ENCODE data around the gene CNGA2.

The CNGA2 gene

GRCh38 chrX:151752847-151753246 is 18.3 kb downstream of the CNGA2 start:
- Mint-ChIP-seq H3K9me3 (no peaks in the 10 kb centered on the region), H3K27ac (no peak overlapping the region), H3K36me3 (ENCODE audit: low read depth) (no peaks in the 10 kb centered on the region), H3K27me3 (ENCODE audit: low read depth) (no peaks in the 10 kb centered on the region), H3K4me1 (ENCODE audit: low read depth) (no peaks in the 10 kb centered on the region), H3K4me3 (no peak overlapping the region)

DNA sequence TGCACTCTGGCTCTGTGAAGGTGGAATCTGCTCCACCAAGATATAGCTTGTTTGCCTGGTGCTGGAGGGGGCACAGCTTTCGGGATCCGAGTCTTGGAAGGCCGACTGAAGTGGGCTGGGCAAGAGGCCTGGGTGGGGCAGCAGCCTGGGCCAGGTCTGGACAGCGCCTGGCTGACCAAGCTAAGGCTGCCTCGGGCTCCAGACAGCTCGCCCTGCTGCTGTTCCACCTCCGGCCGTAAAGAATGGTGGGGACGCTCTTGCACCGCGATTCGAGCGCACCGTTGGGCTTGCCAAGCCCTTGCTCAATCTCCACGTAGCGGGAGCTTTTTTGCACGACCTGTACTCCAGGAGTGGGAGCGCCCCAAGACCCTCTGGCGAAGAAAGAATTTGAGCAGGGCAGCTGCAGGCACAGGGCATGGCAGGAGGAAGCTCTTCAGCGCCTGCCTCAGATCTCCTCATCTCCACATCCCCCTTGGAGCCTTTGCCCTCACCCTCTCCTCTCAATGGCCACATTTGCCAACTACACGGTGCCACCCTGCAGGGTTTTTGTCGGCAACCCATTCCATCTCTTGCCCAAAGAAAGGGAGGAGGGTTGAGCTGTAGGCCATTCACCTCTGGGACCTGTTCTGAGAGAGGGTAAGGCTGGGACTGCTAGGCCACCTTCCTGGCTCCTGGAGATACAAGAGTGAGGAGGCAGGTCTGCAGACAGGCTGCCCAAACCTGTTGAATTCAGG is 18.9 kb downstream of the CNGA2 start:
- no peak overlapping the region for H3K27ac Mint-ChIP-seq
- H3K4me3 Mint-ChIP-seq, result no peak overlapping the region
- H3K4me1 Mint-ChIP-seq (ENCODE audit: low read depth), result no peaks in the 10 kb centered on the region
- no peaks in the 10 kb centered on the region for H3K9me3 Mint-ChIP-seq
- no peaks in the 10 kb centered on the region for H3K27me3 Mint-ChIP-seq (ENCODE audit: low read depth)
- H3K36me3 Mint-ChIP-seq (ENCODE audit: low read depth), result no peaks in the 10 kb centered on the region

GRCh38 chrX:151754047-151754429 is 19.5 kb downstream of the CNGA2 start:
- Mint-ChIP-seq H3K36me3 (ENCODE audit: low read depth) (no peaks in the 10 kb centered on the region), H3K4me3 (no peak overlapping the region), H3K9me3 (no peaks in the 10 kb centered on the region), H3K27ac (no peak overlapping the region), H3K27me3 (ENCODE audit: low read depth) (no peaks in the 10 kb centered on the region), H3K4me1 (ENCODE audit: low read depth) (no peaks in the 10 kb centered on the region)

DNA sequence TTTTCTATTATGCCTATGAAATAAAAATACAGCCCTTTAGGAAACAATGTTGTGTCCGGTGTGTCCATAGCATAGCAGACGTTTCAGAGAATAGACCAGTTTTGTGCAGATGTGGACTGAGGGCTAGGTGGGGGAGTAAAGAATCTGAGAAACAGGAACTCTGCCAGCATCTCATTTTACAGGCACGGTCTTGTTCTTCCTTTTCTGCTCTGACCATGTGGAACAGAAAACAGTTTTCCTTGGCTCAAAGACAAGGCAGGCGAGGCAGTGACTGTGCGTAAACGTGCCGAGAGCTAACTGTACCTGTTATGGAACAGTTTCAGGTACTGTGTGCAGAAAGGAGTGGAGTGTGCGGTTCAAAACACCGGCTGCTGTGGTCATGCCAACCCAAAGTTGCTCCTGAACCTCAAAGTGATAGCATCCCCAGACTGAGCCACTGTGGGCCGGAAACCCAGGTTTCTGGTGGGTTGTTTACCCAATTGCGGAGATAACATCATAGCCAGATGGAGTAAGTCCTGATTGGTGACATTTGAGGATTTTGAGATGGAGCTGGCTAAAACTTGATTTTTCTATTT is 20.2 kb downstream of the CNGA2 start:
- Mint-ChIP-seq H3K4me1 (ENCODE audit: low read depth) (no peaks in the 10 kb centered on the region), H3K27me3 (ENCODE audit: low read depth) (no peaks in the 10 kb centered on the region), H3K9me3 (no peaks in the 10 kb centered on the region), H3K36me3 (ENCODE audit: low read depth) (no peaks in the 10 kb centered on the region), H3K4me3 (no peak overlapping the region), H3K27ac (no peak overlapping the region)

- Mint-ChIP-seq H3K36me3 (ENCODE audit: low read depth) (no peaks in the 10 kb centered on the region), H3K27ac (no peak overlapping the region), H3K4me1 (ENCODE audit: low read depth) (no peaks in the 10 kb centered on the region), H3K27me3 (ENCODE audit: low read depth) (no peaks in the 10 kb centered on the region), H3K9me3 (no peaks in the 10 kb centered on the region), H3K4me3 (no peak overlapping the region)
Measured at GRCh38 chrX:151759041-151759708, 24.6 kb downstream of the CNGA2 start.

DNA sequence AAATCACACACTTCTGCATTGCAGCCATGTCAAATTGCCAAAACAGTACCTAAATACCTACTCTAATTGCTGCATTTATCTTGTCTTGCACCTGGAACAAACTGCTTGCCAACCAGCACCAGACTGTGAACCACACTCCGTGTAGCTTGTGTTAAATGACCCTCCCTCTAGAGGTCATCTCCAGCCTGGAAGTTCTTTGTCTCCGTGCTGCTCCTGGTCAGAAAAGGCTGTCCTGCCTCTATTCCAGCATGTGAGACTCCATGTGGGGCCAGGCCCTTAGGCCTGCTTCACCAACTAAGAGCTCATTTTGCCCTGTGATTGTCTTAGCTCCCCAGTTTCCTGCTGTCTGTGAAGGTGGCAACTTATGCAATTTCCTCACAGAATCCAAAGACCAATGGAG is 28.3 kb downstream of the CNGA2 start:
- Mint-ChIP-seq H3K4me1 (ENCODE audit: low read depth) (no peaks in the 10 kb centered on the region), H3K36me3 (ENCODE audit: low read depth) (no peaks in the 10 kb centered on the region), H3K9me3 (no peaks in the 10 kb centered on the region), H3K27me3 (ENCODE audit: low read depth) (no peaks in the 10 kb centered on the region), H3K4me3 (no peak overlapping the region), H3K27ac (no peak overlapping the region)

GRCh38 chrX:151763711-151764110 is 29.2 kb downstream of the CNGA2 start:
- H3K4me1 Mint-ChIP-seq (ENCODE audit: low read depth), result no peaks in the 10 kb centered on the region
- H3K9me3 Mint-ChIP-seq, result no peaks in the 10 kb centered on the region
- no peaks in the 10 kb centered on the region for H3K27me3 Mint-ChIP-seq (ENCODE audit: low read depth)
- no peak overlapping the region for H3K4me3 Mint-ChIP-seq
- no peak overlapping the region for H3K27ac Mint-ChIP-seq
- no peaks in the 10 kb centered on the region for H3K36me3 Mint-ChIP-seq (ENCODE audit: low read depth)

DNA sequence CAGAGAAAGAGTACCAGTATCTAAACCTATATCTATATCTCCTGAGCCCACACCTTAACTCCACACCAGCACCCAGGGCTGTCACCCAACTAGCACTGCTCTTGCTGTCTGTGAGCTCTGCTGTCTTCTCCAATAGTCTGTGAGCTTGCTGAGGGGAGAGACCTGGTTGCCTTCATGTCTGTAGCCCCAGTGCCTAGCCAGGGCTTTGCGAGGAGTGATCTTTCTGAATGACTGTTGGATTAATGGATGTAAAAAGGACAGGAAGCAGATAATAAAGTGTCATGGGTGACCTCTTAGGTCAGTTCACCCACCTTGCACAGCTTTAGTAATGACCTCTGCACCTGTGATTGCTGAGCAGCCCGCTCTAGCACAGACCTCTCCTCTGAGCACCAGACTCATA is 30.5 kb downstream of the CNGA2 start:
- no peak overlapping the region for H3K4me3 Mint-ChIP-seq
- H3K4me1 Mint-ChIP-seq (ENCODE audit: low read depth), result no peaks in the 10 kb centered on the region
- no peaks in the 10 kb centered on the region for H3K9me3 Mint-ChIP-seq
- H3K27ac Mint-ChIP-seq, result no peak overlapping the region
- H3K36me3 Mint-ChIP-seq (ENCODE audit: low read depth), result no peaks in the 10 kb centered on the region
- no peaks in the 10 kb centered on the region for H3K27me3 Mint-ChIP-seq (ENCODE audit: low read depth)

- Mint-ChIP-seq H3K9me3 (no peaks in the 10 kb centered on the region), H3K36me3 (ENCODE audit: low read depth) (no peaks in the 10 kb centered on the region), H3K27me3 (ENCODE audit: low read depth) (no peaks in the 10 kb centered on the region), H3K4me3 (no peak overlapping the region), H3K27ac (no peak overlapping the region), H3K4me1 (ENCODE audit: low read depth) (no peaks in the 10 kb centered on the region)
Measured at GRCh38 chrX:151771726-151772125, 37.2 kb downstream of the CNGA2 start.

GRCh38 chrX:151773434-151773833 is 38.9 kb downstream of the CNGA2 start:
- Mint-ChIP-seq H3K4me1 (ENCODE audit: low read depth) (no peaks in the 10 kb centered on the region), H3K27me3 (ENCODE audit: low read depth) (no peaks in the 10 kb centered on the region), H3K36me3 (ENCODE audit: low read depth) (no peaks in the 10 kb centered on the region), H3K4me3 (no peak overlapping the region), H3K27ac (no peak overlapping the region), H3K9me3 (no peaks in the 10 kb centered on the region)

DNA sequence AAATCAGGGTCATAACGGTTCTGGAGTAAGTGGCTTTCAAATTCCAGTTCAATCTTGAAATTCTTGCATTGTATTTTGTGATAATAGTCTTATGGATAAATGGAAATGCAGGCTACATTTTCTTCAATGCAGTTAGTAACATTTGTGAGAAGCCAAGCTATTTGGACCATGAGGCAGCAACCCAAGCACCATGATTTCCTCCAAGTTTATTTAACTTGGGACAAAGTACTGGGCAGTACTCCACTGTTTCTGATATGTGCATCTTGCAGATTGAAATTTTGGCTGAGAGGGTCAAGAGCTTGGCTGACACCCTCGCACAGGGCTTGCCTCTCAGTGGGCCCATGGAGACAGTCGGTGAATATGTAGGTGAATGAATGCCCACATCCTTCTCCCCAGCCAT is 39.9 kb downstream of the CNGA2 start:
- Mint-ChIP-seq H3K27ac (no peak overlapping the region), H3K4me1 (ENCODE audit: low read depth) (no peaks in the 10 kb centered on the region), H3K4me3 (no peak overlapping the region), H3K9me3 (no peaks in the 10 kb centered on the region), H3K36me3 (ENCODE audit: low read depth) (no peaks in the 10 kb centered on the region), H3K27me3 (ENCODE audit: low read depth) (no peaks in the 10 kb centered on the region)

DNA sequence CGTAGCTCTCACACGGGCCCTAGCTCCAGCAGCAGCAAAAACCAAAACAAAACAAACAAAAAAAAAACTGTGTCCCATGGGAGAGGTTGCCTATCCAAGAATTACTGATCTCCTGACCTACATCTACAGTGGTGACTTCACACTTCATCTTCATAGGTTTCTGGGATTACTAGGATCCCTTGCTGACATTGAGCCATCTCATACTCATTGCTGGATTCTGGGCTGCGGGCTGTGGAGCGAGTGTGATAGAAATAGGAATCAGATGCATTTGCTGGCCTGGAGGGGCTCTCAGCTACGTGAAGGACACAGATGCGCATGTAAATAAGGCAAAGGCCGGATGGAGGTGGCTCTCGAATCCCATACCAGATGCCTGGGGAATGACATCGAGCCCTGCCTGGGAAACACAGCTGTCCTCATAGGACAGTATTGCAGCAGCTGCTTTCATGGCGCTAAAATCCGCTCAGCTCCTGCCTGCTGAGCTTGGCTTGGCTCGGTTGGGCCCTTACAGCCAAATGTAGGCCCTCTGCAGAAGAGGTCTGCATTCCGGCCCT is 41.7 kb downstream of the CNGA2 start:
- H3K4me3 Mint-ChIP-seq, result no peak overlapping the region
- no peak overlapping the region for H3K27ac Mint-ChIP-seq
- H3K4me1 Mint-ChIP-seq (ENCODE audit: low read depth), result no peaks in the 10 kb centered on the region
- no peaks in the 10 kb centered on the region for H3K27me3 Mint-ChIP-seq (ENCODE audit: low read depth)
- H3K9me3 Mint-ChIP-seq, result no peaks in the 10 kb centered on the region
- H3K36me3 Mint-ChIP-seq (ENCODE audit: low read depth), result no peaks in the 10 kb centered on the region

GRCh38 chrX:151776936-151777335 is 42.4 kb downstream of the CNGA2 start:
- no peaks in the 10 kb centered on the region for H3K27me3 Mint-ChIP-seq (ENCODE audit: low read depth)
- no peak overlapping the region for H3K27ac Mint-ChIP-seq
- no peaks in the 10 kb centered on the region for H3K9me3 Mint-ChIP-seq
- H3K36me3 Mint-ChIP-seq (ENCODE audit: low read depth), result no peaks in the 10 kb centered on the region
- H3K4me1 Mint-ChIP-seq (ENCODE audit: low read depth), result no peaks in the 10 kb centered on the region
- no peak overlapping the region for H3K4me3 Mint-ChIP-seq

DNA sequence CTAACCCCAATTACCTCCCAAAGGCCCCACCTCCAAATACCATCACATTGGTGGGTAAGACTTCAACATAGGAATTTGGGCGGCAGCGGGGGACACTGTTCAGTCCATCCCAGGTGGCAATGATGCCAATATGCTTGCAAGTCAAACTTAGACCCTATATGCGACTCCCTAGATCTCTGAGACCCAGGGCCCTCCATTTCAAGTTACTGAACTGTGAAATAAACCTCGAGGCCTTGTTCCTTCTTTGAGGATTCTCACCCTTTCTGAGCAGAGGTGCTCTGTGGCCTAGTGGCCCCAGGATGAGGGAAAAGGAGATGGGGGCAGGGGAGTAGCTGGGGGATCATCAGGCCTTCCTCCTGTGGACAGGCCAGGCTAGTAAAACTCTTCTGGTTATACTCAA is 44.7 kb downstream of the CNGA2 start:
- Mint-ChIP-seq H3K27ac (no peak overlapping the region), H3K4me1 (ENCODE audit: low read depth) (no peaks in the 10 kb centered on the region), H3K27me3 (ENCODE audit: low read depth) (no peaks in the 10 kb centered on the region), H3K4me3 (no peak overlapping the region), H3K36me3 (ENCODE audit: low read depth) (no peaks in the 10 kb centered on the region), H3K9me3 (no peaks in the 10 kb centered on the region)

DNA sequence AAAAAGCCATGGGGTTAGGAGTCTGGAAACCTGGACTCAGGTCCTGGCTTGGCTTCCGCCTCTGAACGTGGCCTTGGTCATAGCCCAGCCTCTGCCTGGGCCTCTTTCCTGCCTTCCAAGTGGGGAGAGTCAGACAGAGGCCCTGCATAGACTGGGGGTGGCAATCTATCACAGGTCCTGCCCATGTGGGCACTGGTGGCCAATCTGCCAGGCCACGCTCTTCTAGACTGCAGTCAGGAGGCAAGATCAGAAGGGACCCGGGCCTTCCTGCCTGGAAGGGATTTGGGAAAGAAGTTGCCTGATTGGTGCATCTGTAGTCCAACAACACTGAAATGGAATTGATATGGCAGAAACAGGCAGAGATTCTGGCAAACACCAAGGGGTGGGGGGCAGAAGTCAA is 46.1 kb downstream of the CNGA2 start:
- Mint-ChIP-seq H3K36me3 (ENCODE audit: low read depth) (no peaks in the 10 kb centered on the region), H3K4me1 (ENCODE audit: low read depth) (no peaks in the 10 kb centered on the region), H3K27ac (no peak overlapping the region), H3K9me3 (no peaks in the 10 kb centered on the region), H3K4me3 (no peak overlapping the region), H3K27me3 (ENCODE audit: low read depth) (no peaks in the 10 kb centered on the region)
